WTC11 (cell line): Measurements from ENCODE around the gene COL27A1. TPM values are rescaled to one million over a fixed set of nuclear protein-coding genes. Genes with fewer than 3 reads are reported as not detected.

Experiments
- ATAC-seq: fragments of 200-7000 bp; cut with Tn5 transposase; 2 replicates; pipeline ENCODE4 v1.10.0; 2021; ENCODE audit warnings: mild to moderate bottlenecking, moderate library complexity
- CTCF ChIA-PET: fragments of 300-600 bp; sonication (Branson Sonifier 250); formaldehyde crosslinking; loops from one replicate; lab custom pipeline; 2021; ENCODE audit warnings: antibody characterized with exemption; lab: Charles Lee
- POLR2A ChIA-PET: fragments of 350-600 bp; sonication (Branson Sonifier 250); formaldehyde crosslinking; loops from one replicate; lab custom pipeline; 2021; ENCODE audit warnings: antibody characterized with exemption; lab: Charles Lee
- DNase-seq: peaks from one replicate; pipeline ENCODE4 v3.0.0; 2021; ENCODE audit warnings: low spot score
- H3K27ac Mint-ChIP-seq: 2 replicates; pipeline ENCODE4 v1.8.0; 2021; ENCODE audit warnings: mixed read lengths
- H3K27me3 Mint-ChIP-seq: 2 replicates; pipeline ENCODE4 v1.8.0; 2021; ENCODE audit warnings: low read depth, mild to moderate bottlenecking, moderate library complexity, mixed read lengths
- H3K36me3 Mint-ChIP-seq: 2 replicates; pipeline ENCODE4 v1.8.0; 2021; ENCODE audit warnings: mixed read lengths
- H3K4me1 Mint-ChIP-seq: 2 replicates; pipeline ENCODE4 v1.8.0; 2022; ENCODE audit warnings: mixed read lengths
- H3K4me3 Mint-ChIP-seq: 2 replicates; pipeline ENCODE4 v1.8.0; 2021; ENCODE audit warnings: mild to moderate bottlenecking, moderate library complexity, mixed read lengths
- H3K9me3 Mint-ChIP-seq: 2 replicates; pipeline ENCODE4 v1.8.0; 2021; ENCODE audit warnings: mixed read lengths
- AFF4 ChIP-seq: sonication (generic); formaldehyde crosslinking; IDR thresholded peaks from 2 replicates; pipeline ENCODE4 v1.8.1; 2023; ENCODE audit warnings: mild to moderate bottlenecking, missing genetic modification reagents, borderline replicate concordance
- ATF6 ChIP-seq: sonication (generic); formaldehyde crosslinking; IDR thresholded peaks from 2 replicates; pipeline ENCODE4 v1.8.1; 2023; ENCODE audit warnings: mild to moderate bottlenecking, missing genetic modification reagents
- CBFB ChIP-seq: sonication (generic); formaldehyde crosslinking; IDR thresholded peaks from 2 replicates; pipeline ENCODE4 v1.8.1; 2022; ENCODE audit warnings: mild to moderate bottlenecking, low read depth, missing genetic modification reagents
- E2F4 ChIP-seq: sonication (generic); formaldehyde crosslinking; IDR thresholded peaks from 2 replicates; pipeline ENCODE4 v1.8.1; 2022; ENCODE audit warnings: low read depth, mild to moderate bottlenecking, moderate library complexity, missing genetic modification reagents, borderline replicate concordance
- IRF2 ChIP-seq: sonication (generic); formaldehyde crosslinking; IDR thresholded peaks from 2 replicates; pipeline ENCODE4 v1.8.0; 2022; ENCODE audit warnings: low read depth, missing genetic modification reagents, borderline replicate concordance
- MAX ChIP-seq: sonication (generic); formaldehyde crosslinking; IDR thresholded peaks from 2 replicates; pipeline ENCODE4 v1.8.0; 2022; ENCODE audit warnings: mild to moderate bottlenecking, missing genetic modification reagents
- OVOL2 ChIP-seq: fragments of 250-450 bp; sonication (Bioruptor Pico); IDR thresholded peaks from 2 replicates; pipeline ENCODE4 v1.9.0; 2021; ENCODE audit warnings: mild to moderate bottlenecking, borderline replicate concordance
- PREB ChIP-seq: sonication (generic); formaldehyde crosslinking; IDR thresholded peaks from 2 replicates; pipeline ENCODE4 v1.8.1; 2022; ENCODE audit warnings: mild to moderate bottlenecking, missing genetic modification reagents, moderate library complexity, borderline replicate concordance
- SMAD3 ChIP-seq: sonication (generic); formaldehyde crosslinking; IDR thresholded peaks from 2 replicates; pipeline ENCODE4 v1.8.0; 2022; ENCODE audit warnings: missing genetic modification reagents, mild to moderate bottlenecking, borderline replicate concordance
- SP1 ChIP-seq: sonication (generic); formaldehyde crosslinking; conservative IDR thresholded peaks from 2 replicates; pipeline ENCODE4 v1.8.1; 2022; ENCODE audit warnings: missing genetic modification reagents
- TEAD1 ChIP-seq: sonication (generic); formaldehyde crosslinking; IDR thresholded peaks from 2 replicates; pipeline ENCODE4 v1.8.0; 2022; ENCODE audit warnings: mild to moderate bottlenecking, missing genetic modification reagents
- TEAD4 ChIP-seq: sonication (generic); formaldehyde crosslinking; IDR thresholded peaks from 2 replicates; pipeline ENCODE4 v1.8.0; 2022; ENCODE audit warnings: mild to moderate bottlenecking, missing genetic modification reagents
- USF1 ChIP-seq: sonication (generic); formaldehyde crosslinking; IDR thresholded peaks from 2 replicates; pipeline ENCODE4 v1.8.0; 2022; ENCODE audit warnings: mild to moderate bottlenecking, missing genetic modification reagents
- ZNF138 ChIP-seq: sonication (generic); formaldehyde crosslinking; conservative IDR thresholded peaks from 2 replicates; pipeline ENCODE4 v1.8.1; 2022; ENCODE audit warnings: mild to moderate bottlenecking, moderate library complexity, missing genetic modification reagents
- ZNF396 ChIP-seq: fragments of 250-450 bp; sonication (Bioruptor Pico); IDR thresholded peaks from 2 replicates; pipeline ENCODE4 v1.8.0; 2021; ENCODE audit warnings: mild to moderate bottlenecking, moderate library complexity, borderline replicate concordance
- total RNA-seq: library from RNA; stranded (reverse); gene quantifications from 3 replicates; pipeline ENCODE4 v1.2.3, GENCODE V29; 2021

The COL27A1 gene
- total RNA-seq, 1 experiment from 2014 or later: 47.5 TPM

- TF ChIP-seq ATF6 (CRISPR knock-in tag) (no peak), IRF2 (no peak), SMAD3 (no peak), E2F4 (CRISPR knock-in tag) (no peak), CBFB (CRISPR knock-in tag) (no peak), ZNF396 (CRISPR knock-in tag) (no peak), TEAD1 (CRISPR knock-in tag) (no peak), TEAD4 (CRISPR knock-in tag) (no peak)
- TF ChIP-seq, all 79 proteins: peak for 0
These were observed 35.8 kb upstream of the COL27A1 start (continued) for GRCh38 chr9:114119242-114120191.

GRCh38 chr9:114120192-114121014 is 34.9 kb upstream of the COL27A1 start:
- H3K4me3 Mint-ChIP-seq: no peak overlapping the region
- no peaks in the 10 kb centered on the region for H3K9me3 Mint-ChIP-seq
- TF ChIP-seq PREB (no peak), ZNF138 (CRISPR knock-in tag) (no peak), USF1 (CRISPR knock-in tag) (no peak)
- ATAC-seq (no peak), DNase-seq (no peak)
- no peak overlapping the region for H3K27ac Mint-ChIP-seq
- ChIA-PET POLR2A (no interaction called here), CTCF (interaction anchor here (2.1 to 3.0 kb wide), 2 partner anchors 12 to 35 kb away, joined by 7 to 30 read pairs; partner anchors contain the start of gene COL27A1)
- no peaks in the 10 kb centered on the region for H3K36me3 Mint-ChIP-seq
- H3K27me3 Mint-ChIP-seq: peaks cover 28% of the 10 kb centered on the region
- peaks cover 8% of the 10 kb centered on the region for H3K4me1 Mint-ChIP-seq

GRCh38 chr9:114121227-114122135 is 33.9 kb upstream of the COL27A1 start:
- ATAC-seq: no peak
- H3K27me3 Mint-ChIP-seq: peaks cover 24% of the 10 kb centered on the region
- H3K4me1 Mint-ChIP-seq: peaks cover 12% of the 10 kb centered on the region
- H3K36me3 Mint-ChIP-seq: no peaks in the 10 kb centered on the region
- H3K9me3 Mint-ChIP-seq: no peaks in the 10 kb centered on the region
- ChIA-PET CTCF (interaction anchor here (1.1 kb wide), 2 partner anchors 13 to 170 kb away, joined by 3 to 6 read pairs; no protein-coding TSS in a partner anchor), POLR2A (no interaction called here)
- TF ChIP-seq PREB (no peak), AFF4 (CRISPR knock-in tag) (no peak), SP1 (CRISPR knock-in tag) (no peak), MAX (CRISPR knock-in tag) (no peak), OVOL2 (CRISPR knock-in tag) (no peak)
- no peak overlapping the region for H3K27ac Mint-ChIP-seq
- H3K4me3 Mint-ChIP-seq: no peak overlapping the region
- DNase-seq: no peak
